Colonic mucosa (tissue), 4 donors: ENCODE data around the gene GPX4. TPM values are rescaled to one million over a fixed set of nuclear protein-coding genes. Genes with fewer than 3 reads are reported as not detected.

Experiments used
- DNase-seq: peaks from one replicate; pipeline ENCODE4 v3.0.0-alpha.2; 2020
- H3K27ac ChIP-seq: fragments of 200-600 bp; one replicate; pipeline ENCODE4 v1.8.0; 2021
- H3K27me3 ChIP-seq: fragments of 200-600 bp; one replicate; pipeline ENCODE4 v1.8.0; 2021
- H3K36me3 ChIP-seq: fragments of 200-600 bp; one replicate; pipeline ENCODE4 v1.8.0; 2021
- H3K4me1 ChIP-seq: fragments of 200-600 bp; one replicate; pipeline ENCODE4 v1.8.0; 2021; ENCODE audit warnings: mild to moderate bottlenecking
- H3K4me3 ChIP-seq: fragments of 200-600 bp; one replicate; pipeline ENCODE4 v1.8.0; 2021
- H3K9ac ChIP-seq, 2 donors: one replicate each; pipeline ENCODE4 v1.7.0; 2013; ENCODE audit warnings: control low read depth in 2 of 2, low read depth in 2 of 2, low read length in 2 of 2
- H3K9me3 ChIP-seq: fragments of 200-600 bp; one replicate; pipeline ENCODE4 v1.8.0; 2021
- CTCF ChIP-seq: fragments of 200-600 bp; IDR thresholded peaks from one replicate; pipeline ENCODE4 v1.8.0; 2022; ENCODE audit warnings: antibody characterized with exemption, mild to moderate bottlenecking
- intact Hi-C: fragments of 100-400 bp; cut with DNase I; formaldehyde crosslinking; loops from one replicate; pipeline ENCODE4 v1.14.1; 2022
- total RNA-seq, 2 donors: library from RNA; stranded (reverse); fragmentation: NEBNext Ultra II Directional in 1 of 2; extraction: Animal tissue kit (Norgen Biotek cat#: 25700) in 1 of 2; gene quantifications; one replicate each; pipeline ENCODE4 v1.2.1, GENCODE V29; 2021
- donor health status: healthy.
- donor health status: DM: no; HTN: no; CAD: no.
- donor health status: DM: no; HTN: no; CAD: no.

Gene GPX4
- 100 to 1,000 TPM; 187 to 189 TPM for total RNA-seq

GRCh38 chr19:1103708-1104310 lies at the start of gene GPX4:
GPX4 (plus strand) TSS chr19:1103994; CDS start chr19:1104044, 50 bp downstream.
- H3K36me3 ChIP-seq, result peaks cover 17% of the 10 kb centered on the region
- H3K4me1 ChIP-seq, result peaks cover 22% of the 10 kb centered on the region
- no peak for TF ChIP-seq CTCF
- H3K9me3 ChIP-seq, result no peaks in the 10 kb centered on the region
- H3K27ac ChIP-seq, result peak within 1 kb of the TSS; percentile 97
- peak within 1 kb of the TSS; percentile 56 for H3K4me3 ChIP-seq
- H3K9ac ChIP-seq, result peak within 1 kb of the TSS; percentile 81 to 95
- intact Hi-C loops, result no loop called here
- H3K27me3 ChIP-seq, result no peaks in the 10 kb centered on the region
- DNase-seq, result peak; percentile 99

- Histone ChIP-seq H3K27ac (no peak overlapping the region), H3K36me3 (no peaks in the 10 kb centered on the region), H3K4me1 (no peaks in the 10 kb centered on the region), H3K4me3 (no peak overlapping the region), H3K9ac (no peak overlapping the region), H3K27me3 (no peaks in the 10 kb centered on the region), H3K9me3 (no peaks in the 10 kb centered on the region)
- no peak for DNase-seq
- intact Hi-C loops, result no loop called here
- TF ChIP-seq CTCF, result no peak
Measured at GRCh38 chr19:1054102-1055027, 49.4 kb upstream of the GPX4 start.

- Histone ChIP-seq H3K36me3 (no peaks in the 10 kb centered on the region), H3K9me3 (no peaks in the 10 kb centered on the region), H3K27me3 (no peaks in the 10 kb centered on the region), H3K4me3 (no peak overlapping the region), H3K9ac (no peak overlapping the region), H3K27ac (no peak overlapping the region), H3K4me1 (no peaks in the 10 kb centered on the region)
- no peak for DNase-seq
- TF ChIP-seq CTCF, result no peak
- intact Hi-C loops, result no loop called here
Measured at GRCh38 chr19:1055028-1055425, 48.8 kb upstream of the GPX4 start.

- no peak overlapping the region for H3K9ac ChIP-seq
- no peaks in the 10 kb centered on the region for H3K4me1 ChIP-seq
- no peak overlapping the region for H3K27ac ChIP-seq
- no peaks in the 10 kb centered on the region for H3K9me3 ChIP-seq
- intact Hi-C loops, result no loop called here
- DNase-seq, result no peak
- no peak overlapping the region for H3K4me3 ChIP-seq
- no peaks in the 10 kb centered on the region for H3K27me3 ChIP-seq
- H3K36me3 ChIP-seq, result no peaks in the 10 kb centered on the region
- TF ChIP-seq CTCF, result no peak
Measured at GRCh38 chr19:1055886-1056620, 47.7 kb upstream of the GPX4 start.

GRCh38 chr19:1057176-1057855 lies 46.5 kb upstream of the GPX4 start:
- intact Hi-C loops, result no loop called here
- Histone ChIP-seq H3K4me1 (no peaks in the 10 kb centered on the region), H3K9ac (no peak overlapping the region), H3K36me3 (no peaks in the 10 kb centered on the region), H3K27me3 (no peaks in the 10 kb centered on the region), H3K27ac (no peak overlapping the region), H3K9me3 (no peaks in the 10 kb centered on the region), H3K4me3 (no peak overlapping the region)
- no peak for DNase-seq
- no peak for TF ChIP-seq CTCF
